HG03565 (cell line): Measurements from ENCODE around the gene CCDC91.

Experiments used
- ATAC-seq: cut with Tn5 transposase; IDR thresholded peaks from one replicate; pipeline ENCODE4 v1.9.1; 2021; ENCODE audit warnings: mild to moderate bottlenecking, moderate library complexity; ENCODE audit not compliant: unreplicated experiment

CCDC91 gene

GRCh38 chr12:28512876-28513275 lies 322.6 kb downstream of the CCDC91 start:
- ATAC-seq, result no peak

GRCh38 chr12:28513983-28514382 lies 323.7 kb downstream of the CCDC91 start:
- ATAC-seq, result no peak

- no peak for ATAC-seq
Observed at GRCh38 chr12:28517101-28517500, 326.8 kb downstream of the CCDC91 start.

GRCh38 chr12:28527631-28528249 lies 337.5 kb downstream of the CCDC91 start:
- no peak for ATAC-seq

- no peak for ATAC-seq
Observed at GRCh38 chr12:28535216-28535615, 345.0 kb downstream of the CCDC91 start.

- no peak for ATAC-seq
Observed at GRCh38 chr12:28536088-28536487, 345.8 kb downstream of the CCDC91 start.

GRCh38 chr12:28537474-28537873 lies 347.2 kb downstream of the CCDC91 start:
- no peak for ATAC-seq

- ATAC-seq, result no peak
Observed at GRCh38 chr12:28539691-28540323, 349.6 kb downstream of the CCDC91 start.

- ATAC-seq, result no peak
Observed at GRCh38 chr12:28540324-28540714, 350.1 kb downstream of the CCDC91 start.

- peak; percentile 44 for ATAC-seq
Observed at GRCh38 chr12:28543021-28543890, 353.0 kb downstream of the CCDC91 start.

- ATAC-seq, result no peak
Observed at GRCh38 chr12:28550757-28551704, 360.8 kb downstream of the CCDC91 start.

- no peak for ATAC-seq
Observed at GRCh38 chr12:28552251-28552970, 362.2 kb downstream of the CCDC91 start.

GRCh38 chr12:28555748-28556147 lies 365.5 kb downstream of the CCDC91 start:
- no peak for ATAC-seq

GRCh38 chr12:28558250-28558649 lies 368.0 kb downstream of the CCDC91 start:
- no peak for ATAC-seq

GRCh38 chr12:28563286-28563685 lies 373.0 kb downstream of the CCDC91 start:
- ATAC-seq, result no peak

GRCh38 chr12:28563936-28564335 lies 373.7 kb downstream of the CCDC91 start:
- no peak for ATAC-seq

- no peak for ATAC-seq
Observed at GRCh38 chr12:28568118-28568517, 377.9 kb downstream of the CCDC91 start.

GRCh38 chr12:28568704-28569103 lies 378.4 kb downstream of the CCDC91 start:
- no peak for ATAC-seq

GRCh38 chr12:28569698-28570411 lies 379.6 kb downstream of the CCDC91 start:
- no peak for ATAC-seq
